Kidney (tissue), 14 donors: Measurements from ENCODE around the gene RERE. TPM values are rescaled to one million over a fixed set of nuclear protein-coding genes. Genes with fewer than 3 reads are reported as not detected.

Experiments used
- DNase-seq, 5 donors: peaks; one replicate each; pipeline ENCODE4 v3.0.0-alpha.2; 2013 to 2020
- FAIRE-seq: peaks from 2 replicates; lab custom pipeline; 2012; peaks lifted over from hg19 to GRCh38; lab: Jason Lieb, UNC
- H3K27ac ChIP-seq, 2 donors: one replicate each; pipeline ENCODE4 v1.7.0; 2013; ENCODE audit warnings: low read depth in 2 of 2, low read length in 2 of 2, inconsistent platforms in 1 of 2
- H3K27me3 ChIP-seq: one replicate; pipeline ENCODE4 v1.7.1; 2013; ENCODE audit warnings: low read length, inconsistent platforms; ENCODE audit not compliant: control insufficient read depth, insufficient read depth
- H3K36me3 ChIP-seq, 3 donors: one replicate each; pipeline versions ENCODE4 v1.7.0 to v1.7.1; 2013; ENCODE audit warnings: low read length in 3 of 3, control low read depth in 1 of 3, inconsistent platforms in 1 of 3; ENCODE audit not compliant: insufficient read depth in 3 of 3, control insufficient read depth in 2 of 3
- H3K4me1 ChIP-seq, 3 donors: one replicate each; pipeline versions ENCODE4 v1.7.0 to v1.7.1; 2013; ENCODE audit warnings: low read length in 3 of 3, inconsistent platforms in 1 of 3, low read depth in 1 of 3; ENCODE audit not compliant: control insufficient read depth in 2 of 3, insufficient read depth in 2 of 3
- H3K4me3 ChIP-seq, 3 donors: one replicate each; pipeline versions ENCODE4 v1.7.0 to v1.8.1; 2013; ENCODE audit warnings: low read length in 3 of 3, control low read depth in 1 of 3, inconsistent platforms in 1 of 3
- H3K9ac ChIP-seq, 3 donors: one replicate each; pipeline versions ENCODE4 v1.7.0 to v1.7.1; 2013; ENCODE audit warnings: low read length in 3 of 3, control low read depth in 1 of 3, inconsistent platforms in 1 of 3
- H3K9me3 ChIP-seq, 3 donors: one replicate each; pipeline versions ENCODE4 v1.7.0 to v1.7.1; 2013; ENCODE audit warnings: low read length in 3 of 3, control low read depth in 1 of 3, inconsistent platforms in 1 of 3; ENCODE audit not compliant: control insufficient read depth in 2 of 3, insufficient read depth in 1 of 3
- CTCF ChIP-seq: IDR thresholded peaks from 3 replicates; pipeline ENCODE4 v1.5.1; 2012; ENCODE audit warnings: mild to moderate bottlenecking, moderate library complexity, borderline replicate concordance; ENCODE audit not compliant: insufficient read depth; ENCODE audit errors: extremely low read depth
- intact Hi-C: fragments of 100-400 bp; cut with DNase I; formaldehyde crosslinking; loops from one replicate; pipeline ENCODE4 v1.11.1; 2022
- polyA plus RNA-seq: library from polyadenylated mRNA; stranded (reverse); fragments of 350-450 nt; fragmentation: Illumina TruSeq; extraction: RNeasy Lipid Tissue Mini Kit (QIAGEN cat#74804); gene quantifications from one replicate; pipeline ENCODE4 v1.2.3, GENCODE V29; 2014; ENCODE audit warnings: low read depth, low replicate concordance; ENCODE audit not compliant: insufficient read depth
- total RNA-seq: library from RNA; stranded (reverse); fragmentation: NEBNext Ultra II Directional; extraction: Animal tissue kit (Norgen Biotek cat#: 25700); gene quantifications from one replicate; pipeline ENCODE4 v1.2.1, GENCODE V29; 2021
- donor health status: control.
- donor health status: control.
- donor health status: control.
- donor health status: control.
- donor health status: control.
- donor health status: DM: yes; HTN: yes; CAD: no.
- donor health status: Normal renal cell carcinoma (clear cell type).

RERE gene
- total and polyA plus RNA-seq, 2 donors from 2014 or later = 37.2 to 176 TPM

GRCh38 chr1:8517661-8518489, 299.6 kb downstream of the RERE start:
- DNase-seq (peak in 1 of 5 donors; percentile 44), FAIRE-seq (no peak)
- Histone ChIP-seq H3K9me3 (no peaks in the 10 kb centered on the region), H3K27ac (no peak overlapping the region), H3K4me1 (peaks cover 6 to 12% (median 6%) of the 10 kb centered on the region in 3 donors), H3K9ac (no peak overlapping the region), H3K27me3 (no peaks in the 10 kb centered on the region), H3K4me3 (no peak overlapping the region), H3K36me3 (peaks cover 0 to 7% (median 0%) of the 10 kb centered on the region in 3 donors)
- intact Hi-C loops = no loop called here
- no peak for TF ChIP-seq CTCF

- Histone ChIP-seq H3K9me3 (no peaks in the 10 kb centered on the region), H3K4me1 (peaks cover 6 to 12% (median 6%) of the 10 kb centered on the region in 3 donors), H3K4me3 (no peak overlapping the region), H3K27ac (no peak overlapping the region), H3K36me3 (peaks cover 0 to 3% (median 2%) of the 10 kb centered on the region in 3 donors), H3K9ac (no peak overlapping the region), H3K27me3 (no peaks in the 10 kb centered on the region)
- DNase-seq = peak in 1 of 5 donors; percentile 48
- FAIRE-seq = no peak
- no peak for TF ChIP-seq CTCF
- intact Hi-C loops = no loop called here
Measured at GRCh38 chr1:8516793-8517556, 300.5 kb downstream of the RERE start.

- no peaks in the 10 kb centered on the region for H3K27me3 ChIP-seq
- intact Hi-C loops = no loop called here
- no peak overlapping the region for H3K4me3 ChIP-seq
- no peak for TF ChIP-seq CTCF
- no peaks in the 10 kb centered on the region for H3K9me3 ChIP-seq
- H3K36me3 ChIP-seq = peaks cover 0 to 2% (median 0%) of the 10 kb centered on the region in 3 donors
- DNase-seq (no peak), FAIRE-seq (no peak)
- H3K9ac ChIP-seq = no peak overlapping the region
- peaks cover 6 to 12% (median 6%) of the 10 kb centered on the region in 3 donors for H3K4me1 ChIP-seq
- H3K27ac ChIP-seq = no peak overlapping the region
Measured at GRCh38 chr1:8516278-8516777, 301.1 kb downstream of the RERE start.
